Stimulated activated CD8-positive, alpha-beta memory T cell treated with anti-CD3 and anti-CD28 coated beads, Interleukin-4, amount 100 ng/mL, for 24 hours (primary cell): ENCODE results near the gene UBTD1.

Experiments
- DNase-seq: peaks from one replicate; pipeline ENCODE4 v3.0.0-alpha.2; 2020; ENCODE audit warnings: low read depth

Gene UBTD1

GRCh38 chr10:97483506-97483905 is 15.2 kb upstream of the UBTD1 start:
- no peak for DNase-seq

- no peak for DNase-seq
These were observed 14.8 kb upstream of the UBTD1 start for GRCh38 chr10:97483921-97484320.

- DNase-seq = no peak
These were observed 13.0 kb upstream of the UBTD1 start for GRCh38 chr10:97485647-97486281.

- no peak for DNase-seq
These were observed 8.1 kb upstream of the UBTD1 start for GRCh38 chr10:97490592-97490991.

- no peak for DNase-seq
These were observed 4.6 kb upstream of the UBTD1 start for GRCh38 chr10:97494151-97494550.

GRCh38 chr10:97494863-97495506 is 3.7 kb upstream of the UBTD1 start:
- no peak for DNase-seq

- DNase-seq = peak; percentile 66
These were observed 1.1 kb upstream of the UBTD1 start for GRCh38 chr10:97497572-97498075.

- peak; percentile 99 for DNase-seq
These were observed 466 bp upstream of the UBTD1 start, which contains the start of gene MMS19 for GRCh38 chr10:97498076-97498840. MMS19 (minus strand) TSS chr10:97498422; CDS start chr10:97498384, 38 bp downstream.

GRCh38 chr10:97499561-97500296 is 1.0 kb downstream of the UBTD1 start:
- no peak for DNase-seq

GRCh38 chr10:97500297-97500575 is 1.5 kb downstream of the UBTD1 start:
- no peak for DNase-seq

GRCh38 chr10:97502916-97503315 is 4.2 kb downstream of the UBTD1 start:
- no peak for DNase-seq

- no peak for DNase-seq
These were observed 4.7 kb downstream of the UBTD1 start for GRCh38 chr10:97503406-97503805.

- no peak for DNase-seq
These were observed 6.4 kb downstream of the UBTD1 start for GRCh38 chr10:97505152-97505551.

GRCh38 chr10:97506199-97506991 is 7.7 kb downstream of the UBTD1 start:
- DNase-seq = no peak

GRCh38 chr10:97508342-97508741 is 9.6 kb downstream of the UBTD1 start:
- DNase-seq = no peak

- DNase-seq = no peak
These were observed 10.5 kb downstream of the UBTD1 start for GRCh38 chr10:97509120-97509680.

- no peak for DNase-seq
These were observed 12.0 kb downstream of the UBTD1 start for GRCh38 chr10:97510686-97511085.

GRCh38 chr10:97511711-97512440 is 13.2 kb downstream of the UBTD1 start:
- DNase-seq = no peak

GRCh38 chr10:97512993-97513392 is 14.3 kb downstream of the UBTD1 start:
- DNase-seq = no peak

- no peak for DNase-seq
These were observed 15.6 kb downstream of the UBTD1 start for GRCh38 chr10:97514344-97514743.
